Breast epithelium (tissue), 4 donors: ENCODE data around the gene CD1B. TPM values are rescaled to one million over a fixed set of nuclear protein-coding genes. Genes with fewer than 3 reads are reported as not detected.
"Not testable (repeated sequence)": the region's sequence is repeated elsewhere in the genome, so short reads cannot be mapped to it uniquely, and the experiment has no call there.

Experiments used
- DNase-seq, 2 donors: peaks; one replicate each; pipeline ENCODE4 v3.0.0-alpha.2; 2019; ENCODE audit warnings: low spot score in 2 of 2
- H3K27ac ChIP-seq, 2 donors: fragments of 200-600 bp; sonication (generic) in 1 of 2; one replicate each; pipeline ENCODE4 v1.5.1; 2016 to 2019; ENCODE audit warnings: mild to moderate bottlenecking in 1 of 2
- H3K27me3 ChIP-seq, 2 donors: fragments of 200-600 bp; sonication (generic) in 1 of 2; one replicate each; pipeline versions ENCODE4 v1.5.1 to v1.6.0; 2017 to 2019; ENCODE audit warnings: control low read depth in 1 of 2, mild to moderate bottlenecking in 1 of 2
- H3K36me3 ChIP-seq: fragments of 200-600 bp; one replicate; pipeline ENCODE4 v1.5.1; 2019
- H3K4me1 ChIP-seq, 2 donors: fragments of 200-600 bp; sonication (generic); one replicate each; pipeline ENCODE4 v1.5.1; 2016 to 2019; ENCODE audit warnings: control low read depth in 1 of 2
- H3K4me3 ChIP-seq, 3 donors: fragments of 200-600 bp; sonication (generic); 1 replicate in 2 of 3; 2 replicates in 1 of 3; pipeline ENCODE4 v1.5.1; 2016 to 2019; ENCODE audit warnings: mild to moderate bottlenecking in 3 of 3, moderate library complexity in 2 of 3
- H3K9me3 ChIP-seq, 2 donors: fragments of 200-600 bp; sonication (generic) in 1 of 2; one replicate each; pipeline ENCODE4 v1.5.1; 2016 to 2019; ENCODE audit warnings: control low read depth in 1 of 2
- POLR2A ChIP-seq: fragments of 450-650 bp; IDR thresholded peaks from one replicate; pipeline ENCODE4 v1.6.1; 2016; ENCODE audit warnings: antibody characterized with exemption, mild to moderate bottlenecking, moderate library complexity
- POLR2AphosphoS5 ChIP-seq, 3 donors: sonication (generic); formaldehyde crosslinking; IDR thresholded peaks; one replicate each; pipeline ENCODE4 v1.6.1; 2017; ENCODE audit warnings: antibody characterized with exemption in 3 of 3
- intact Hi-C: fragments of 100-400 bp; cut with DNase I; formaldehyde crosslinking; loops from one replicate; pipeline ENCODE4 v1.15.1; 2023; ENCODE audit warnings: low total_unique reads
- total RNA-seq, 3 donors: library from RNA; depleted of rRNA; stranded (reverse); fragments of >200 nt; gene quantifications; one replicate each; pipeline ENCODE4 v1.1.0, GENCODE V29; 2016
- TF ChIP-seq, protein P1 (sequence below), 3 donors: fragments of 450-650 bp; IDR thresholded peaks; one replicate each; pipeline ENCODE4 v1.5.1; 2016 to 2017; ENCODE audit warnings: antibody characterized with exemption in 3 of 3, mild to moderate bottlenecking in 3 of 3, moderate library complexity in 3 of 3

The CD1B gene
- total RNA-seq, 3 donors from 2014 or later: not detected

DNA sequence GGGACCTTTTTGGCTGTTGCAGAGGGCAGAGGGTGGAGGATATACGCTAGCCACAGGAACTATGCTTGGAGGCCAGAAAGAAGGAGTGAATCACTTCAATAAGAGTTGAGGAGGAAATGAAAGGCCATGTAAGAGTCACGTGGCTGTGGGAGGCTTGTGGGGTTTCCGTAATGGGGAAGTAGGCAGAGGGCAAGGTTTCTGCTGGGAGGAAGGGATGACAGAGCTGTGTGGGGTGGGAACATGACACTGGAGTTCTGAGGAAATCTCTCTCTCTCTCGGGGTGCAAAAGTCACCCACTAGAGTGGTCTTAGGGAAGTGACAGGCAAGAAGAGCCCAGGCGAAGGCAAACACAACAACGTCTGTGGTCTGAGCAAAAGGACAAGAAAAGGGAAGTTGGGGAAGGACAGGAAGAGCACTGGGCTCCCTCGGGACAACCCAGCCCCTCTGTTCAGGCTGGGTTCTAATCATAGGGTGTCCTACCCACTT lies 45.5 kb downstream of the CD1B start:
- no peak for TF ChIP-seq POLR2A
- TF ChIP-seq, protein P1, sequence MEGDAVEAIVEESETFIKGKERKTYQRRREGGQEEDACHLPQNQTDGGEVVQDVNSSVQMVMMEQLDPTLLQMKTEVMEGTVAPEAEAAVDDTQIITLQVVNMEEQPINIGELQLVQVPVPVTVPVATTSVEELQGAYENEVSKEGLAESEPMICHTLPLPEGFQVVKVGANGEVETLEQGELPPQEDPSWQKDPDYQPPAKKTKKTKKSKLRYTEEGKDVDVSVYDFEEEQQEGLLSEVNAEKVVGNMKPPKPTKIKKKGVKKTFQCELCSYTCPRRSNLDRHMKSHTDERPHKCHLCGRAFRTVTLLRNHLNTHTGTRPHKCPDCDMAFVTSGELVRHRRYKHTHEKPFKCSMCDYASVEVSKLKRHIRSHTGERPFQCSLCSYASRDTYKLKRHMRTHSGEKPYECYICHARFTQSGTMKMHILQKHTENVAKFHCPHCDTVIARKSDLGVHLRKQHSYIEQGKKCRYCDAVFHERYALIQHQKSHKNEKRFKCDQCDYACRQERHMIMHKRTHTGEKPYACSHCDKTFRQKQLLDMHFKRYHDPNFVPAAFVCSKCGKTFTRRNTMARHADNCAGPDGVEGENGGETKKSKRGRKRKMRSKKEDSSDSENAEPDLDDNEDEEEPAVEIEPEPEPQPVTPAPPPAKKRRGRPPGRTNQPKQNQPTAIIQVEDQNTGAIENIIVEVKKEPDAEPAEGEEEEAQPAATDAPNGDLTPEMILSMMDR (IDR thresholded peaks at IDR 0.05): no peak
- no peak for TF ChIP-seq POLR2AphosphoS5 (IDR thresholded peaks at IDR 0.05)
- Histone ChIP-seq H3K36me3 (no peaks in the 10 kb centered on the region), H3K4me3 (no peak overlapping the region), H3K27me3 (no peaks in the 10 kb centered on the region), H3K9me3 (peaks cover 4 to 5% of the 10 kb centered on the region in 2 donors), H3K27ac (no peak overlapping the region), H3K4me1 (no peaks in the 10 kb centered on the region)
- intact Hi-C loops: no loop called here
- DNase-seq: peak in 1 of 2 donors; percentile 27

DNA sequence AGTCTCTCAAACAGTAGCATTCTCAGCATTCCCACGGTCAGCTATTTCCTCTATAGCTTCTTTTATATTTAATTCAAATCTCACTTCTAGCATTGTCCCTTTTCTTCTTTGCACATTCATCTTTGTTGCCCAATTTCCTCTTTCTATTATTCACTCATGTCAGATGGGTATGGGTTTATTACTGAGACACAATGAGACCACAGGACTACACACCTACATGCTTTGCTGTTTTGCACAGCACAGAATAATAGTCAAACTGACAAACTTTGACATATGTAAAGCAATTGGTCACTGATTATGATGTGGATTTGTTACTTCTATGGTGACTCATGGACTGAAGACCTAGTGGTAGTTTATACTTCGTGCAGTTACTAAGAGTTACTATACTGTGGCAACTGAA lies 47.4 kb downstream of the CD1B start:
- Histone ChIP-seq H3K36me3 (no peaks in the 10 kb centered on the region), H3K9me3 (peaks cover 10 to 21% of the 10 kb centered on the region in 2 donors), H3K27ac (no peak overlapping the region), H3K4me3 (no peak overlapping the region), H3K4me1 (no peaks in the 10 kb centered on the region), H3K27me3 (no peaks in the 10 kb centered on the region)
- TF ChIP-seq, protein P1 (IDR thresholded peaks at IDR 0.05): no peak
- TF ChIP-seq POLR2AphosphoS5 (IDR thresholded peaks at IDR 0.05) (no peak), POLR2A (no peak)
- no peak for DNase-seq
- intact Hi-C loops: no loop called here

DNA sequence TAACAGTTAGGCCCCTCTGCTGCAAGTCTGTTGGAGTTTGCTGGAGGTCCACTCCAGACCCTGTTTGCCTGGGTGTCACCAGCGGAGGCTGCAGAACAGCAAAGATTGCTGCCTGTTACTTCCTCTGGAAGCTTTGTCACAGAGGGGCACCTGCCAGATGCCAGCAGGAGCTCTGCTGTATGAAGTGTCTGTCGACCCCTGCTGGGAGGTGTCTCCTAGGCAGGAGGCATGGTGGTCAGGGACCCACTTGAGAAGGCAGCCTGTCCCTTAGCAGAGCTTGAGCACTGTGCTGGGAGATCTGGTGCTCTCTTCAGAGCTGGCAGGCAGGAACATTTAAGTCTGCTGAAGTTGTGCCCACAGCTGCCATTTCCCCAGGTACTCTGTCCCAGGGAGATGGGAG lies 48.9 kb downstream of the CD1B start:
- DNase-seq, intact Hi-C loops, H3K27ac ChIP-seq, H3K27me3 ChIP-seq, H3K4me3 ChIP-seq, H3K36me3 ChIP-seq, H3K4me1 ChIP-seq: not testable (repeated sequence)
- H3K9me3 ChIP-seq: peaks cover 10 to 28% of the 10 kb centered on the region in 2 donors

Other genes starting within 250 kb of the CD1B start
- 1 to 10 TPM in 2 of 3 donors, under 1 TPM in 1; 0.96 to 2.0 (median 1.8) TPM for gene CD1D, start 150.6 kb downstream of the CD1B start, total RNA-seq
- gene CD1A, start 77.1 kb downstream of the CD1B start, total RNA-seq: not detected
- gene CD1C, start 41.6 kb downstream of the CD1B start, total RNA-seq: 1 to 10 TPM in 2 of 3 donors, under 1 TPM in 1; 0.66 to 2.5 (median 2.1) TPM
- 1 to 10 TPM in 1 of 3 donors, under 1 TPM in 1, not detected in 1; 0.64 to 1.2 TPM for gene CD1E, start 22.4 kb upstream of the CD1B start, total RNA-seq
- gene OR10T2, start 67.9 kb upstream of the CD1B start, total RNA-seq: not detected
- not detected for gene OR10K2, start 94.7 kb upstream of the CD1B start, total RNA-seq
- not detected for gene OR10K1, start 130.3 kb upstream of the CD1B start, total RNA-seq
- gene OR10R2, start 140.7 kb upstream of the CD1B start, total RNA-seq: not detected
- gene OR6Y1, start 222.9 kb upstream of the CD1B start, total RNA-seq: not detected
- gene OR6P1, start 239.0 kb upstream of the CD1B start, total RNA-seq: not detected
- gene OR10X1, start 248.4 kb upstream of the CD1B start, total RNA-seq: not detected